Measurements from ENCODE around the gene TRIO. TPM values are rescaled to one million over a fixed set of nuclear protein-coding genes. Genes with fewer than 3 reads are reported as not detected.
A peak's percentile ranks its signal among the peaks of the same experiment; 100 is the strongest.

The TRIO gene
- total and polyA plus RNA-seq, 2 donors (not counting 3 experiments of a cell fraction or from before 2014, with no cell fraction given): 82.9 to 248 TPM

DNA sequence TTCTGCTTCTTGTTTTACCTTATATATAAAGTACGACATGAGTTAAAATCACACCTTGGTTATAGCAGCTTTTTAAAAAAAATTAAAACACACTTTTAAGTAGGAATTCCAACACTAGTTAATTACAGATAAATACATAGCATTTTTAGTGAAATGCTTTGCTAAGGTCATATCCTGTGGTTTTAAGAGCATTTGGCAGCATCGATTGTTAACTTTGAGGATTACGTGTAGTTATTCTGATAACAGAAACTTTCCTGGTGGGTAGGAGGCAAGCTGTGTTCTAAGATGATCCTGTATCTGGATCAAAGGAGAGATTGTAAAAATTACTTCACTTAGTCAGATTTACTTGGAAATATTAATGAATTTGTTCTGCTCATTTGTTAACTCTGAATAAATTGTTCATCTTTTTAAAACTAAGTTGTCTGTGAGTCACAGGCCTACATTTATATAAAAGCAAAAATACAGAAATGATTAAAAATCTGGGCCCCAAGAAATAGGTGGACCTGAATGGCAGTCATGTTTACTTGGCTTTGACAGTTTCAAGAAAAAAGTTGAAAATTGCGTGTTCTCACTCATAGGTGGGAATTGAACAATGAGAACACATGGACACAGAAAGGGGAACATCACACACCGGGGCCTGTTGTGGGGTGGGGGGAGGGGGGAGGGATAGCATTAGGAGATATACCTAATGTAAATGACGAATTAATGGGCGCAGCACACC, 58.3 kb downstream of the TRIO start:
- dilution Hi-C loops (cut with MboI; ENCODE audit: extremely low pct_ligation_motif_present, low sequenced_read_pairs): no loop called here
- H3K27me3 ChIP-seq (ENCODE audit: control insufficient read depth in 2 of 2, insufficient read depth in 2 of 2, low read length in 2 of 2): no peaks in the 10 kb centered on the region
- H3K4me2 ChIP-seq (ENCODE audit: insufficient read depth, low read length): peak overlapping the region; percentile 43
- no peak for TF ChIP-seq MYC (IDR thresholded peaks at IDR 0.05; ENCODE audit: low read depth, low read length)
- TF ChIP-seq, protein P1, sequence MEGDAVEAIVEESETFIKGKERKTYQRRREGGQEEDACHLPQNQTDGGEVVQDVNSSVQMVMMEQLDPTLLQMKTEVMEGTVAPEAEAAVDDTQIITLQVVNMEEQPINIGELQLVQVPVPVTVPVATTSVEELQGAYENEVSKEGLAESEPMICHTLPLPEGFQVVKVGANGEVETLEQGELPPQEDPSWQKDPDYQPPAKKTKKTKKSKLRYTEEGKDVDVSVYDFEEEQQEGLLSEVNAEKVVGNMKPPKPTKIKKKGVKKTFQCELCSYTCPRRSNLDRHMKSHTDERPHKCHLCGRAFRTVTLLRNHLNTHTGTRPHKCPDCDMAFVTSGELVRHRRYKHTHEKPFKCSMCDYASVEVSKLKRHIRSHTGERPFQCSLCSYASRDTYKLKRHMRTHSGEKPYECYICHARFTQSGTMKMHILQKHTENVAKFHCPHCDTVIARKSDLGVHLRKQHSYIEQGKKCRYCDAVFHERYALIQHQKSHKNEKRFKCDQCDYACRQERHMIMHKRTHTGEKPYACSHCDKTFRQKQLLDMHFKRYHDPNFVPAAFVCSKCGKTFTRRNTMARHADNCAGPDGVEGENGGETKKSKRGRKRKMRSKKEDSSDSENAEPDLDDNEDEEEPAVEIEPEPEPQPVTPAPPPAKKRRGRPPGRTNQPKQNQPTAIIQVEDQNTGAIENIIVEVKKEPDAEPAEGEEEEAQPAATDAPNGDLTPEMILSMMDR (IDR thresholded peaks at IDR 0.05; ENCODE audit: extremely low read depth in 1 of 2, insufficient read depth in 1 of 2, low read depth in 1 of 2, low read length in 2 of 2): no peak
- TF ChIP-seq POLR2AphosphoS5 (IDR thresholded peaks at IDR 0.05; ENCODE audit: insufficient read depth, low read depth, low read length): no peak
- TF ChIP-seq, protein P2, sequence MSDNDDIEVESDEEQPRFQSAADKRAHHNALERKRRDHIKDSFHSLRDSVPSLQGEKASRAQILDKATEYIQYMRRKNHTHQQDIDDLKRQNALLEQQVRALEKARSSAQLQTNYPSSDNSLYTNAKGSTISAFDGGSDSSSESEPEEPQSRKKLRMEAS (IDR thresholded peaks at IDR 0.05; ENCODE audit: insufficient read depth, insufficient read length): no peak
- peak; percentile 30 for TF ChIP-seq GATA2 (IDR thresholded peaks at IDR 0.05; ENCODE audit: insufficient read depth, insufficient read length, low read depth, low read length)
- TF ChIP-seq EZH2 (IDR thresholded peaks at IDR 0.05; ENCODE audit: borderline replicate concordance, low read depth, low read length, severe bottlenecking): no peak
- peak; percentile 6 for TF ChIP-seq JUN (IDR thresholded peaks at IDR 0.05; ENCODE audit: borderline replicate concordance, insufficient read depth, insufficient read length, low read depth)
- no peak for TF ChIP-seq POLR2A (IDR thresholded peaks at IDR 0.05; ENCODE audit: low read depth, low read length)
- TF ChIP-seq FOS (IDR thresholded peaks at IDR 0.05; ENCODE audit: borderline replicate concordance, insufficient read depth, low read length): peak; percentile 24
- H3K27ac ChIP-seq (ENCODE audit: insufficient read depth, low read depth, low read length): peak overlapping the region; percentile 87
- no peak overlapping the region for H2AFZ ChIP-seq (ENCODE audit: low read depth, low read length)
- no peaks in the 10 kb centered on the region for H3K9me3 ChIP-seq (replicated peaks; ENCODE audit: control insufficient read depth, insufficient read depth, low read length)
- no peaks in the 10 kb centered on the region for H3K9me1 ChIP-seq (replicated peaks; ENCODE audit: control insufficient read depth, extremely low read depth, insufficient read depth, low read length)
- peaks cover 86% of the 10 kb centered on the region for H3K79me2 ChIP-seq (ENCODE audit: control insufficient read depth, insufficient read depth, low read length)
- H4K20me1 ChIP-seq (replicated peaks; ENCODE audit: control insufficient read depth, extremely low read depth, insufficient read depth, low read length): no peaks in the 10 kb centered on the region
- DNase-seq (ENCODE audit: low read depth, low spot score): peak; percentile 83
- POLR2A ChIA-PET: no interaction called here
- CTCF ChIA-PET: interaction anchor here (0.8 to 4.6 kb wide), 8 partner anchors 11 to 83 kb away, joined by 3 to 26 read pairs (median 4); no protein-coding TSS in a partner anchor
- no TSS peak for BruUV-seq (replicated peaks)
- FAIRE-seq: no peak
- H3K4me3 ChIP-seq (replicated peaks in 1 of 3; ENCODE audit: insufficient read depth in 1 of 3, low read depth in 1 of 3, low read length in 3 of 3): no peak overlapping the region
- peak overlapping the region; percentile 1 for H3K9ac ChIP-seq (replicated peaks; ENCODE audit: extremely low read depth, insufficient read depth, low read length)
- no peaks in the 10 kb centered on the region for H3K36me3 ChIP-seq (ENCODE audit: control insufficient read depth in 2 of 2, extremely low read depth in 1 of 2, insufficient read depth in 2 of 2, low read length in 2 of 2)
- intact Hi-C loops (cut with micrococcal nuclease): loop anchor here (1.0 to 5.0 kb wide), 5 partner anchors 11 to 164 kb away; partner anchors contain the start of gene TRIO
- peaks cover 69% of the 10 kb centered on the region for H3K4me1 ChIP-seq (ENCODE audit: control insufficient read depth, extremely low read depth, insufficient read depth, low read length)
